Measurements from ENCODE around the gene SLC28A2. TPM values are rescaled to one million over a fixed set of nuclear protein-coding genes. Genes with fewer than 3 reads are reported as not detected.

The SLC28A2 gene
- polyA plus RNA-seq, 3 donors: not detected

DNA sequence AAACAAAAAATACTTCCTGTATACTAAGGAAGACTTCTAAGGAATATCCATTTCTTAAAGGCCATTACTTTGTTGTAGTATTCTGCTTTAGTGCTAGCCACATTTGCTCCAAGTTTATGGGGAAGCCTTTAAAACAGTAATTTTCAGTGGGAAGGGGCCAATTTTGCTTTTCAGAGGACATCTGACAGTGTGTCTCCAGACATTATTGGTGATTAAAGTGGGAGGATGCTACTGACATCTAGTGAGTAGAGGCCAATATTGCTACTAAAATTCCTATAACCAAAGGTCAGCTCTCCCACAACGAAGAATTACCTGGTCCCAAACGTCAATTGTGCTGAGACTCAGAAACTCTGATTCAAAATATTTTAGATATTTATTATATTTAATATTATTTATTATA lies 24.8 kb downstream of the SLC28A2 start:
- TF ChIP-seq, protein P1, sequence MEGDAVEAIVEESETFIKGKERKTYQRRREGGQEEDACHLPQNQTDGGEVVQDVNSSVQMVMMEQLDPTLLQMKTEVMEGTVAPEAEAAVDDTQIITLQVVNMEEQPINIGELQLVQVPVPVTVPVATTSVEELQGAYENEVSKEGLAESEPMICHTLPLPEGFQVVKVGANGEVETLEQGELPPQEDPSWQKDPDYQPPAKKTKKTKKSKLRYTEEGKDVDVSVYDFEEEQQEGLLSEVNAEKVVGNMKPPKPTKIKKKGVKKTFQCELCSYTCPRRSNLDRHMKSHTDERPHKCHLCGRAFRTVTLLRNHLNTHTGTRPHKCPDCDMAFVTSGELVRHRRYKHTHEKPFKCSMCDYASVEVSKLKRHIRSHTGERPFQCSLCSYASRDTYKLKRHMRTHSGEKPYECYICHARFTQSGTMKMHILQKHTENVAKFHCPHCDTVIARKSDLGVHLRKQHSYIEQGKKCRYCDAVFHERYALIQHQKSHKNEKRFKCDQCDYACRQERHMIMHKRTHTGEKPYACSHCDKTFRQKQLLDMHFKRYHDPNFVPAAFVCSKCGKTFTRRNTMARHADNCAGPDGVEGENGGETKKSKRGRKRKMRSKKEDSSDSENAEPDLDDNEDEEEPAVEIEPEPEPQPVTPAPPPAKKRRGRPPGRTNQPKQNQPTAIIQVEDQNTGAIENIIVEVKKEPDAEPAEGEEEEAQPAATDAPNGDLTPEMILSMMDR (IDR thresholded peaks at IDR 0.05): peak; percentile 34
- H2AFZ ChIP-seq (ENCODE audit: insufficient read depth, low read depth, low read length, poor library complexity, severe bottlenecking): no peak overlapping the region
- whole genome bisulfite sequencing (ENCODE audit: insufficient coverage): no CpG with 5 or more reads among the region's 2 CpGs

DNA sequence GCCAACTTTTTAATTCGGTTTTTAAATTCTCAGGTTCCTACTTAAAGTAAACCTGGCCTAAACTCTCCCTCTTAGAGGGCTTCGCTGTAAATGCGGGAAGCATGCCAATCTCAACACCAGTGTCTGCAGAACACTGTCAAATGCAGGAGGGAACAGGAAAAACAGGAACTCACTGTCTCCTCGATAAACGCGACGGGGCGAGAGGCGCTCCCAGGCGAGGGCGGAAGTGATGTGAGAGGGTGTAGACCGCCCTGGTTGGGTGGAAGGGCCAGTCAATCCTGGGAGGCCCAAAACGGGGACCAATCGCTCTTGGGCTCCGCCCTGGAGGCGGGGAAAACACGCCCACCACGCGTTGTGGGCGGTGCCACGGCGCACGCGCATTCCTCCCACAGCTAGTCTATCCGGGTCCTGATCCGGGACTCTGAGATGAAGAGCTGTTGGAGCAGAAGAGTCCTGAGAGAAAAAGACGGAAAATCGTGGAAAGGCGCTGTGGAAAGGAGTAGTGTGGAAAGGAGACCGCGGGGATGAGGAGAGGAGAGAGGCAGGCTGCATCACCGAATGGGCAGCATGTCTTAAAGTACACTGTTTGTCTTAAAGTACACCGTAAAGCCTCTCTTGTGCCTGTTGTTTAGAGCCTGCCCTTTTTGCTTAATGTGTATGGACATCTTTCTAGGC lies 27.1 kb downstream of the SLC28A2 start:
- peak overlapping the region; percentile 76 for H3K4me2 ChIP-seq (replicated peaks; ENCODE audit: extremely low read depth, low read length, poor library complexity, severe bottlenecking)
- Mint-ChIP-seq H3K9me3 (peaks cover 0 to 11% (median 0%) of the 10 kb centered on the region in 7 donors), H3K27me3 (ENCODE audit: low read depth in 3 of 3) (peaks cover 3 to 10% (median 9%) of the 10 kb centered on the region in 3 donors), H3K27ac (peak overlapping the region; percentile 79 to 97 (median 93)), H3K36me3 (peaks cover 0 to 4% of the 10 kb centered on the region in 2 donors), H3K4me1 (peaks cover 16% of the 10 kb centered on the region), H3K4me3 (peak overlapping the region; percentile 90 to 93)
- H3K9me3 ChIP-seq (replicated peaks in 1 of 2; ENCODE audit: control insufficient read depth in 1 of 2, insufficient read depth in 1 of 2, low read length in 2 of 2): no peaks in the 10 kb centered on the region
- WGBS (ENCODE audit: insufficient coverage): 2% methylated on average over 31 of the region's 33 CpGs
- DNase-seq: peak; percentile 96 to 98 (median 98)
- H3K36me3 ChIP-seq (replicated peaks in 1 of 2; ENCODE audit: control insufficient read depth in 1 of 2, insufficient read depth in 2 of 2, low read length in 2 of 2): no peaks in the 10 kb centered on the region
- H3K79me2 ChIP-seq (ENCODE audit: insufficient read depth, low read length): no peaks in the 10 kb centered on the region
- H4K20me1 ChIP-seq (ENCODE audit: insufficient read depth, low read length): no peaks in the 10 kb centered on the region
- H3K9ac ChIP-seq (ENCODE audit: insufficient read depth, low read length, poor library complexity, severe bottlenecking): peak overlapping the region; percentile 47
- peak overlapping the region; percentile 44 to 82 (median 77) for H3K4me3 ChIP-seq (replicated peaks in 1 of 3; ENCODE audit: low read depth in 2 of 3, low read length in 3 of 3)
- H3K27ac ChIP-seq (ENCODE audit: low read depth in 1 of 2, low read length in 2 of 2): peak overlapping the region; percentile 35 to 78
- intact Hi-C loops (cut with micrococcal nuclease): no loop called here
- peak overlapping the region; percentile 91 for H2AFZ ChIP-seq (ENCODE audit: insufficient read depth, low read depth, low read length, poor library complexity, severe bottlenecking)
- no peaks in the 10 kb centered on the region for H3K27me3 ChIP-seq (ENCODE audit: control insufficient read depth in 2 of 2, insufficient read depth in 2 of 2, low read length in 2 of 2)
- TF ChIP-seq, protein P1 (IDR thresholded peaks at IDR 0.05): no peak
- peaks cover 14% of the 10 kb centered on the region in 2 donors for H3K4me1 ChIP-seq (ENCODE audit: control insufficient read depth in 1 of 2, insufficient read depth in 2 of 2, low read length in 2 of 2)

More for the DNA sequence above, 24.8 kb downstream of the SLC28A2 start:
- H3K4me1 ChIP-seq (ENCODE audit: control insufficient read depth in 1 of 2, insufficient read depth in 2 of 2, low read length in 2 of 2): peaks cover 14% of the 10 kb centered on the region in 2 donors
- peaks cover 0 to 4% of the 10 kb centered on the region in 2 donors for H3K36me3 Mint-ChIP-seq
- intact Hi-C loops (cut with micrococcal nuclease): no loop called here
- no peaks in the 10 kb centered on the region for H4K20me1 ChIP-seq (ENCODE audit: insufficient read depth, low read length)
- H3K4me2 ChIP-seq (replicated peaks; ENCODE audit: extremely low read depth, low read length, poor library complexity, severe bottlenecking): no peak overlapping the region
- DNase-seq: peak in 1 of 3 donors; percentile 11
- no peak overlapping the region for H3K27ac ChIP-seq (ENCODE audit: low read depth in 1 of 2, low read length in 2 of 2)
- H3K27me3 Mint-ChIP-seq (ENCODE audit: low read depth in 3 of 3): peaks cover 2 to 4% (median 3%) of the 10 kb centered on the region in 3 donors
- no peaks in the 10 kb centered on the region for H3K79me2 ChIP-seq (ENCODE audit: insufficient read depth, low read length)
- no peak overlapping the region for H3K4me3 ChIP-seq (replicated peaks in 1 of 3; ENCODE audit: low read depth in 2 of 3, low read length in 3 of 3)
- no peaks in the 10 kb centered on the region for H3K36me3 ChIP-seq (replicated peaks in 1 of 2; ENCODE audit: control insufficient read depth in 1 of 2, insufficient read depth in 2 of 2, low read length in 2 of 2)
- H3K4me1 Mint-ChIP-seq: peaks cover 16% of the 10 kb centered on the region
- H3K4me3 Mint-ChIP-seq: no peak overlapping the region
- H3K9ac ChIP-seq (ENCODE audit: insufficient read depth, low read length, poor library complexity, severe bottlenecking): no peak overlapping the region
- peaks cover 0 to 9% (median 0%) of the 10 kb centered on the region in 7 donors for H3K9me3 Mint-ChIP-seq
- no peaks in the 10 kb centered on the region for H3K27me3 ChIP-seq (ENCODE audit: control insufficient read depth in 2 of 2, insufficient read depth in 2 of 2, low read length in 2 of 2)
- H3K27ac Mint-ChIP-seq: no peak overlapping the region
- no peaks in the 10 kb centered on the region for H3K9me3 ChIP-seq (replicated peaks in 1 of 2; ENCODE audit: control insufficient read depth in 1 of 2, insufficient read depth in 1 of 2, low read length in 2 of 2)
